A549 (cell line): ENCODE data around the gene KIFAP3.

ENCODE experiments used
- CTCF ChIP-seq: fragments of >200 bp; sonication (Bioruptor Twin); formaldehyde crosslinking; IDR thresholded peaks from 3 replicates; pipeline ENCODE4 v1.5.1; 2016
- REST ChIP-seq: fragments of 200-600 bp; sonication (generic); IDR thresholded peaks from 2 replicates; pipeline ENCODE4 v1.6.1; 2016; ENCODE audit warnings: antibody characterized with exemption, mild to moderate bottlenecking, moderate library complexity

- TF ChIP-seq CTCF (no peak), REST (no peak)
These were observed 11.2 kb downstream of the KIFAP3 start for GRCh38 chr1:170063109-170063826.
